ENCODE data around the gene IFITM1. TPM values are rescaled to one million over a fixed set of nuclear protein-coding genes. Genes with fewer than 3 reads are reported as not detected.

Gene IFITM1
- total RNA-seq, 2 donors from 2014 or later = 182 to 220 TPM

- no peak overlapping the region for H3K27ac ChIP-seq
- no peaks in the 10 kb centered on the region for H3K4me1 ChIP-seq (ENCODE audit: control insufficient read depth in 1 of 2, low read depth in 2 of 2)
- H3K4me3 ChIP-seq = no peak overlapping the region
- no peaks in the 10 kb centered on the region for H3K27me3 ChIP-seq (replicated peaks; ENCODE audit: insufficient read depth)
- TF ChIP-seq CTCF (IDR thresholded peaks at IDR 0.05) = no peak
- peaks cover 6% of the 10 kb centered on the region for H3K9me3 ChIP-seq
- no peak for DNase-seq (ENCODE audit: low spot score)
- no peak for ATAC-seq (ENCODE audit: insufficient number of reproducible peaks, low FRiP score, low read depth)
- H3K36me3 ChIP-seq = no peaks in the 10 kb centered on the region
Measured at GRCh38 chr11:270451-271318, 43.2 kb upstream of the IFITM1 start.

- Histone ChIP-seq H3K4me3 (no peak overlapping the region), H3K27ac (no peak overlapping the region), H3K4me1 (ENCODE audit: control insufficient read depth in 1 of 2, low read depth in 2 of 2) (no peaks in the 10 kb centered on the region), H3K36me3 (no peaks in the 10 kb centered on the region), H3K9me3 (no peaks in the 10 kb centered on the region), H3K27me3 (replicated peaks; ENCODE audit: insufficient read depth) (no peaks in the 10 kb centered on the region)
- TF ChIP-seq CTCF (IDR thresholded peaks at IDR 0.05) = no peak
- ATAC-seq (ENCODE audit: insufficient number of reproducible peaks, low FRiP score, low read depth) = no peak
- no peak for DNase-seq (ENCODE audit: low spot score)
Measured at GRCh38 chr11:271319-271715, 42.5 kb upstream of the IFITM1 start.

GRCh38 chr11:272195-272930 lies 41.5 kb upstream of the IFITM1 start:
- Histone ChIP-seq H3K36me3 (no peaks in the 10 kb centered on the region), H3K27me3 (replicated peaks; ENCODE audit: insufficient read depth) (no peaks in the 10 kb centered on the region), H3K9me3 (no peaks in the 10 kb centered on the region), H3K4me3 (no peak overlapping the region), H3K4me1 (ENCODE audit: control insufficient read depth in 1 of 2, low read depth in 2 of 2) (no peaks in the 10 kb centered on the region), H3K27ac (no peak overlapping the region)
- no peak for TF ChIP-seq CTCF (IDR thresholded peaks at IDR 0.05)
- ATAC-seq (ENCODE audit: insufficient number of reproducible peaks, low FRiP score, low read depth) (no peak), DNase-seq (ENCODE audit: low spot score) (no peak)

GRCh38 chr11:272931-273198 lies 41.0 kb upstream of the IFITM1 start:
- Histone ChIP-seq H3K36me3 (no peaks in the 10 kb centered on the region), H3K9me3 (no peaks in the 10 kb centered on the region), H3K27me3 (replicated peaks; ENCODE audit: insufficient read depth) (no peaks in the 10 kb centered on the region), H3K27ac (no peak overlapping the region), H3K4me1 (ENCODE audit: control insufficient read depth in 1 of 2, low read depth in 2 of 2) (no peaks in the 10 kb centered on the region), H3K4me3 (no peak overlapping the region)
- TF ChIP-seq CTCF (IDR thresholded peaks at IDR 0.05) = no peak
- no peak for DNase-seq (ENCODE audit: low spot score)
- no peak for ATAC-seq (ENCODE audit: insufficient number of reproducible peaks, low FRiP score, low read depth)

- no peaks in the 10 kb centered on the region for H3K36me3 ChIP-seq
- DNase-seq (ENCODE audit: low spot score) = no peak
- H3K4me1 ChIP-seq (ENCODE audit: control insufficient read depth in 1 of 2, low read depth in 2 of 2) = peaks cover 0 to 22% of the 10 kb centered on the region in 2 donors
- TF ChIP-seq CTCF (IDR thresholded peaks at IDR 0.05) = no peak
- H3K27ac ChIP-seq = no peak overlapping the region
- H3K27me3 ChIP-seq (replicated peaks; ENCODE audit: insufficient read depth) = peaks cover 5% of the 10 kb centered on the region
- H3K9me3 ChIP-seq = no peaks in the 10 kb centered on the region
- ATAC-seq (ENCODE audit: insufficient number of reproducible peaks, low FRiP score, low read depth) = no peak
- H3K4me3 ChIP-seq = no peak overlapping the region
Measured at GRCh38 chr11:276219-276618, 37.6 kb upstream of the IFITM1 start.
